Hippocampal formation (tissue), 2 donors: Measurements from ENCODE around the gene CADM4.

Experiments used
- DNase-seq, 2 donors: peaks; one replicate each; lab custom pipeline; 2025; lab: John Stamatoyannopoulos, UW

The CADM4 gene

DNA sequence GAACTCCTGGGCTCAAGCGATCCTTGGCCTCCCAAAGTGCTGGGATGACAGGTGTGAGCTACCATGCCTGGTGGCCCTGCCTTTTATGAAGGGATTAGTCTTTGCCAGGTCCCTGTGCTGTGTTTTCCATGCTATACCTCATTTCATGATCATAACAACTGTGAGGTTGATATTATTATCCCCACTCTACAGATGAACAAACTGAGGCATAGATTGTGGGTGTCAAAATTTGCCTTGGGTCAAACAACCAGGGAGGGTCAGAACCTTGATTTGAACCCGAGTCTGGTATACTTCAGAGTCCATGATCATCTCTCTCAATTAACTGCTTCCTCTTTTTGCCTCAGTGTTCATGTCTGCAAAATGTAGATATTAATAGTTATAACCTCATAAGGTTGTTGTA is 57.2 kb downstream of the CADM4 start:
- no peak for DNase-seq

- no peak for DNase-seq
Measured at GRCh38 chr19:43581467-43581866, 58.2 kb downstream of the CADM4 start.

DNA sequence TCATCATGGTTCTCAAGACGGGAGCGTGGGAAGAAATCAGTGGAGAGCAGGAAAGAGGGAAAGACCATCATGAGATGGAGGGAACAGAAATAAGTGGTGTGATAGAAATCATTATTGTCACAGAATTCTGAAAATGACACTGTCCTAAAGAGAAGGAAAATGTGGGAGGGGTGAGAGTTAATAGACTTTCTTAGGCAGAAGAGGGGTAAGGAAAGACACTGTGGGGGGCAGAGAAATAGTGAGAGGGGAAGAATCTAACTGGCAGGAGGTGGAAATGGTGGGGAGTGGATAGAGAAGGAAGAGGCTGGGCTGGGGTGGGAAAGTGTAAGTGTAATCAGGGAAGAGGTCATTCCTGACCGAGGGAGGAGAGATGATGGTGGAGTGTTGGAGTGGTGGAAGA is 60.9 kb downstream of the CADM4 start:
- no peak for DNase-seq

DNA sequence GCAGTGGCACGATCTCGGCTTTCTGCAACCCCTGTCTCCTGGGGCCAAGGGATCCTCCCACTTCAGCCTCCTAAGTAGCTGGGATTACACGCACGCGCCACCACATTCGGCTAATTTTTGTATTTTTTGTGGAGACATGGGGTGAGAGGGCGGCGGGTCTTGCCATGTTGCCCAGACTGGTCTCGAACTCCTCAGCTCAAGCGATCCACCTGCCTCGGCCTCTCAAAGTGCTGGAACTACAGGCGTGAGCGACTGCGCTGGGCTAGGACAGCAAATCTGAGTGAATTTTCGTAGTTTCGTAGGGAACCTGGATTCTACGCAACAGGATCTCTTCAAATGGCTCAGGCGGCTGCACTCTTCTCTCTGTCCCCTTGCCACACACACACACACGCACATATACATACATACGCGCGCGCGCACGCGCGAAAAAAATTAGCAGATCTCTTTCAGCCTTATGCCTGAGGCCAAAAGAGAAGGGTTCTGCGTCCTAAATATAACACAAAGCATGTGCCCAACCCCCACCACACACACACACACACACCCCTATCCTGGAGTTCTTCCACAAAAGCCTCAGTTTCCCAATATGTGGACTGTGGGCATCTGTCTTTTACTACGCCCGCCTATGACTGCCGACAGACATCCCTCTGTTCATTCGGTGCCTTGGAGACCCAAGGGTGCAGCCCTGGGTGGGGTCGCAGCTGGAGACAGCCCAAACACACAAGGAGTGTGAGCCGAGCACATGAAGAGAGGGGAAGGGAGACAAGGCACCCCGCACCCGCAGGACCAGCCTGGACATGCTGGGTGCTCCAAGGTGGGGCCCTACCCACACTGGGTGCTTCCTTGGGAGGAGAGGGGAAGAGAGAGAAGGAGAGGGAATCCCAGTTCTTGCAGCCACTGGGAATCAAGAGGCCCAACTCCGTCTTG is 63.4 kb downstream of the CADM4 start:
- no peak for DNase-seq

GRCh38 chr19:43575156-43575950 is 64.3 kb downstream of the CADM4 start, which contains the start of the genes PINLYP and XRCC1:
Gene PINLYP (plus strand): TSS chr19:43575801. CDS start chr19:43577192, 1,391 bp downstream.
Gene XRCC1 (minus strand): TSS chr19:43575527. CDS start chr19:43575458, 69 bp downstream.
- peak; percentile 93 to 99 for DNase-seq

- DNase-seq = no peak
Measured at GRCh38 chr19:43574424-43575155, 65.1 kb downstream of the CADM4 start.
